MM.1S (cell line): Measurements from ENCODE around the gene CCR9.

Source experiments
- DNase-seq: peaks from one replicate; pipeline ENCODE4 v3.0.0-alpha.2; 2015
- H2AFZ ChIP-seq: fragments of 300-600 bp; sonication (generic); 2 replicates; pipeline ENCODE4 v1.6.0; 2016; ENCODE audit warnings: antibody characterized with exemption, low read length
- H3F3A ChIP-seq: fragments of 300-600 bp; sonication (generic); 2 replicates; pipeline ENCODE4 v1.6.1; 2016; ENCODE audit warnings: mild to moderate bottlenecking, antibody characterized with exemption, low read length, moderate library complexity, mixed read lengths; ENCODE audit not compliant: insufficient read depth
- H3K27ac ChIP-seq: fragments of 300-600 bp; sonication (generic); 2 replicates; pipeline ENCODE4 v1.5.1; 2016; ENCODE audit warnings: mild to moderate bottlenecking, low read length
- H3K27me3 ChIP-seq: fragments of 300-600 bp; sonication (generic); replicated peaks from 2 replicates; pipeline ENCODE4 v1.6.0; 2016; ENCODE audit warnings: low read length; ENCODE audit not compliant: insufficient read depth
- H3K36me3 ChIP-seq: fragments of 300-600 bp; sonication (generic); replicated peaks from 2 replicates; pipeline ENCODE4 v1.6.1; 2016; ENCODE audit warnings: mild to moderate bottlenecking, low read length, mixed read lengths; ENCODE audit not compliant: insufficient read depth
- H3K4me1 ChIP-seq: fragments of 300-600 bp; sonication (generic); 2 replicates; pipeline ENCODE4 v1.6.1; 2016; ENCODE audit warnings: low read length, mixed read lengths
- H3K4me2 ChIP-seq: fragments of 300-600 bp; sonication (generic); 2 replicates; pipeline ENCODE4 v1.6.0; 2016; ENCODE audit warnings: low read depth, low read length
- H3K4me3 ChIP-seq: fragments of 300-600 bp; sonication (generic); 2 replicates; pipeline ENCODE4 v1.5.1; 2016; ENCODE audit warnings: low read length, mixed read lengths
- H3K79me2 ChIP-seq: fragments of 300-600 bp; sonication (generic); 2 replicates; pipeline ENCODE4 v1.6.1; 2016; ENCODE audit warnings: mixed run types, low read length, mixed read lengths
- H3K9ac ChIP-seq: fragments of 300-600 bp; sonication (generic); 2 replicates; pipeline ENCODE4 v1.6.1; 2016; ENCODE audit warnings: low read length, mixed read lengths
- H3K9me2 ChIP-seq: fragments of 300-600 bp; sonication (generic); replicated peaks from 2 replicates; pipeline ENCODE4 v1.6.1; 2016; ENCODE audit warnings: mild to moderate bottlenecking, low read length, mixed read lengths; ENCODE audit not compliant: insufficient read depth
- H3K9me3 ChIP-seq: fragments of 300-600 bp; sonication (generic); replicated peaks from 2 replicates; pipeline ENCODE4 v1.6.1; 2016; ENCODE audit warnings: mild to moderate bottlenecking, low read length, mixed read lengths; ENCODE audit not compliant: insufficient read depth
- H4K20me1 ChIP-seq: fragments of 300-600 bp; sonication (generic); 2 replicates; pipeline ENCODE4 v1.6.1; 2016; ENCODE audit warnings: mild to moderate bottlenecking, low read length, moderate library complexity, mixed read lengths; ENCODE audit not compliant: insufficient read depth
- EZH2 ChIP-seq: fragments of 300-600 bp; sonication (generic); optimal IDR thresholded peaks from 2 replicates; pipeline ENCODE3; 2017; ENCODE audit warnings: low read depth, mild to moderate bottlenecking, antibody characterized with exemption, low read length, mixed read lengths
- EZH2phosphoT487 ChIP-seq: fragments of 300-600 bp; sonication (generic); IDR thresholded peaks from 2 replicates; pipeline ENCODE4 v1.6.1; 2018; ENCODE audit warnings: antibody characterized with exemption, low read length
- TF ChIP-seq, protein P1 (sequence below): fragments of 300-600 bp; sonication (generic); IDR thresholded peaks from 2 replicates; pipeline ENCODE4 v1.5.1; 2016; ENCODE audit warnings: antibody characterized with exemption, low read length, mixed read lengths

Gene CCR9

DNA sequence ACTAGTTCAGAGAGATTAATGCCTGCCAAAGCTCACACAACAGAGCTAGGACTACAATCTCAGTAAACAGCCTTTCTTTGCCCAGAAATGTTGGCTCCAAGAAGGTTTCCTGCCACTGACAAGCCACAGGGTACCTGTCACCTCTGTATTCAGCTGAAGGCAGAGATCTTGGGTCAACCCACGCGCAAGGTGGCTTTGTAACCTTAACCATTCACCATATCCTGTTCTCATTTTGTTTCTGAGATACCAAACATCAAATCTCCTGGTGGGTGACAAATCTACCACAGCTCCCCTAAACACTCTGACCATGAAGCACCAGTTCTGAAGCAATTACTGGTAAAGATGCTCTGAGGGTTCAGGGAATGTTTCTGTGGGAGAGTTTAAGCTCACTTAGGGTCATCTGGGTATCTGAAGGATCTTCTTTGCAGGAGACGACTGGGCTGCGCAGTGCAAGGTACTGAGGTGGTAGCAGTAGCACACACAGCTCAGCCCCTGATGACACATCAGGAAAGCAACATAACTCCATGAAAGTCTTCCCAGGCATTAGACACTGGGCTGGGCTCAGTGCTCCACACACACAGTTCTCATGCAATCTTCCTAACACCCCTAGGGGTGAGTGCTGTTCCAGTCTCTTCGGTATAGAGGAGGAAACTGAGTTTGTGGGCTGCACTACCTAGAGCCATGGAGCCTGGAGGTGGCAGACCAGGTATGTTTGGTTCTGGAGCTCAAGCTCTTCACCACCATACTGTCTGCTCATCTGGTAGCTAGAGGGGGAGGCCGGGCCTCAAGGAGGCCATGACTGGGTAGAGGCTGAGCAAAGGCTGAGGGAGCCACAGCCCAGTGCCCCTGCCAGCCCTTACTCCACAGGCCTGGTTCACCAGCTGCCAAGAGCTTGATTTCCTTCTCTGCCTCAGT lies 64.6 kb downstream of the CCR9 start:
- no peaks in the 10 kb centered on the region for H3K9me2 ChIP-seq
- no peaks in the 10 kb centered on the region for H3K36me3 ChIP-seq
- no peak overlapping the region for H3K27ac ChIP-seq
- no peak overlapping the region for H3K4me3 ChIP-seq
- TF ChIP-seq, protein P1, sequence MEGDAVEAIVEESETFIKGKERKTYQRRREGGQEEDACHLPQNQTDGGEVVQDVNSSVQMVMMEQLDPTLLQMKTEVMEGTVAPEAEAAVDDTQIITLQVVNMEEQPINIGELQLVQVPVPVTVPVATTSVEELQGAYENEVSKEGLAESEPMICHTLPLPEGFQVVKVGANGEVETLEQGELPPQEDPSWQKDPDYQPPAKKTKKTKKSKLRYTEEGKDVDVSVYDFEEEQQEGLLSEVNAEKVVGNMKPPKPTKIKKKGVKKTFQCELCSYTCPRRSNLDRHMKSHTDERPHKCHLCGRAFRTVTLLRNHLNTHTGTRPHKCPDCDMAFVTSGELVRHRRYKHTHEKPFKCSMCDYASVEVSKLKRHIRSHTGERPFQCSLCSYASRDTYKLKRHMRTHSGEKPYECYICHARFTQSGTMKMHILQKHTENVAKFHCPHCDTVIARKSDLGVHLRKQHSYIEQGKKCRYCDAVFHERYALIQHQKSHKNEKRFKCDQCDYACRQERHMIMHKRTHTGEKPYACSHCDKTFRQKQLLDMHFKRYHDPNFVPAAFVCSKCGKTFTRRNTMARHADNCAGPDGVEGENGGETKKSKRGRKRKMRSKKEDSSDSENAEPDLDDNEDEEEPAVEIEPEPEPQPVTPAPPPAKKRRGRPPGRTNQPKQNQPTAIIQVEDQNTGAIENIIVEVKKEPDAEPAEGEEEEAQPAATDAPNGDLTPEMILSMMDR, result no peak
- TF ChIP-seq EZH2phosphoT487, result no peak
- TF ChIP-seq EZH2, result no peak
- H2AFZ ChIP-seq, result no peak overlapping the region
- no peaks in the 10 kb centered on the region for H3K9me3 ChIP-seq
- no peak overlapping the region for H3K9ac ChIP-seq
- no peaks in the 10 kb centered on the region for H3K79me2 ChIP-seq
- no peaks in the 10 kb centered on the region for H3K4me1 ChIP-seq
- no peaks in the 10 kb centered on the region; the same call in 1 of the 2 replicates for H4K20me1 ChIP-seq
- DNase-seq, result no peak
- H3F3A ChIP-seq, result no peaks in the 10 kb centered on the region
- no peak overlapping the region for H3K4me2 ChIP-seq
- no peaks in the 10 kb centered on the region for H3K27me3 ChIP-seq

DNA sequence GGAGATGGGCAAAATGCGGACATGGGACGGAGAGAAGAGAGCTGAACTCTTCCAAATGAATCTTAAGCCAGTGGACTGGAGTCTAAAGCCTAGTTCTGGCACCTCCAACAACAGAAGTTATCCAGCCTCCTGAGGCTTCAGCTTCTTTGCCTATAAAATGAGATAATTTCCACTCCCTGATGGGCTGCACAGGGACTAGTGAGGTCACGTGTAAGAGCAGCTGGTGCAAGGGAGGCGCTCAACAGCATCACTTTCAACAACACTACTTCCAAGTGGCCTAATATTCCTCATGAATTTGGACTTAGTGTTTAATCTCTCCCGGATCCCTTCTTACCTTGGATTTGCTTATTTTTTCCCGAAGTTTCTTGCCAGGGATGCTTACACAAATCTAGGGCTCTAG lies 65.6 kb downstream of the CCR9 start:
- H3F3A ChIP-seq, result no peaks in the 10 kb centered on the region
- H3K9me2 ChIP-seq, result no peaks in the 10 kb centered on the region
- H3K27me3 ChIP-seq, result no peaks in the 10 kb centered on the region
- DNase-seq, result no peak
- H2AFZ ChIP-seq, result no peak overlapping the region
- no peaks in the 10 kb centered on the region for H3K36me3 ChIP-seq
- H3K27ac ChIP-seq, result no peak overlapping the region
- H3K79me2 ChIP-seq, result no peaks in the 10 kb centered on the region
- no peak overlapping the region for H3K4me3 ChIP-seq
- TF ChIP-seq, protein P1, result no peak
- no peak for TF ChIP-seq EZH2
- TF ChIP-seq EZH2phosphoT487, result no peak
- H3K9ac ChIP-seq, result no peak overlapping the region
- H3K9me3 ChIP-seq, result no peaks in the 10 kb centered on the region
- no peaks in the 10 kb centered on the region for H3K4me1 ChIP-seq
- H3K4me2 ChIP-seq, result no peak overlapping the region
- H4K20me1 ChIP-seq, result no peaks in the 10 kb centered on the region; the same call in 1 of the 2 replicates

DNA sequence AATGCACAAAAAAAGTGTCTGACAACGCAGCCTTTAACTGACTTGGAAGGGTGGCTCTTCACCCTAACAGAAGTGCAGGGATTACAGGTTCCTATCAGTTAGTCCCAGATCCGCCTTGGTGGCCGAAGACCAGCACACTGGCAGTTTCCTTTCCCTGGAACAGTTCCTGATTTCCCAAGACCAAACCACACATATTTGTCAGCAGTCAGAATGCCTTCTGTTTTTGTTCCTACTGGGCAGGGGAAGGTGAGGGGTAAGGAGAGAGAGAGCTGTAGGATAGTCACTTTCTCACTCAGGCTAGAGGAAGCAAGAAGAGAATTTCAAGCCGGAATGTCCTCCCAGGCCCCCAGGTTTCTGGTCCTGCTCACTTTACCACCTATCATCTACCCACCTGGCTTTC lies 66.1 kb downstream of the CCR9 start:
- DNase-seq, result no peak
- no peaks in the 10 kb centered on the region for H3K36me3 ChIP-seq

More for the DNA sequence above, 66.1 kb downstream of the CCR9 start:
- Histone ChIP-seq H3K79me2 (no peaks in the 10 kb centered on the region), H3K9ac (no peak overlapping the region), H4K20me1 (no peaks in the 10 kb centered on the region), H3F3A (no peaks in the 10 kb centered on the region), H2AFZ (no peak overlapping the region), H3K9me3 (no peaks in the 10 kb centered on the region), H3K27me3 (no peaks in the 10 kb centered on the region), H3K27ac (no peak overlapping the region), H3K4me2 (no peak overlapping the region), H3K9me2 (no peaks in the 10 kb centered on the region), H3K4me3 (no peak overlapping the region), H3K4me1 (no peaks in the 10 kb centered on the region)
- TF ChIP-seq EZH2phosphoT487 (no peak), EZH2 (no peak)
